Measurements from ENCODE around the gene GSTO1. TPM values are rescaled to one million over a fixed set of nuclear protein-coding genes. Genes with fewer than 3 reads are reported as not detected.
A peak's percentile ranks its signal among the peaks of the same experiment; 100 is the strongest.

GSTO1 gene
- total and polyA plus RNA-seq, 2 experiments from 2014 or later: 143 to 387 TPM

DNA sequence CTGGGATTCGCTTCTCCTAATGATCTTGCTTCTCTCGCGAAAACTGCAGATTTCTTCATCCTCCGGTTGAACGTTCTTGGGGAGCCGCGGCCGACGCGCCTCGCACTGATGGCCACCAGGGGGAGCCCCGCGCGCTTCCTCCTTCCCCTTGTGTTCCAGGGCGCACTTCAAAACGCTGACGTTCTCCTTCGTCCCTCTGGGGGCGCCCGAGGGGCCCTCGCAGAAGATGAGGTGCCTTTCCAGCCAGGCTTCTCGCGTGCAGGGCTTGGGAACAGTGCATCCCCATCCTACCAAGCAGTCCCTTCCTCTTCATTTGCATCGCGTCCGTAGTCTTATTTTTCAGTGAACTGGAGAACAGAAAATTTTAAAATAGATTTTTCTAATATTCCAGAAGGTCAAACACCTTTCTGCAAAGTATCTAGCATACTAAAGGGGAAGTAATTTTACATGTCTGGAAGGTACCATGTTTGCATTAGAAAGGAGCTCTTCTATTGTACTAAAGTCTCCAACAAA lies 36.8 kb downstream of the GSTO1 start:
- H3K4me2 ChIP-seq (ENCODE audit: unreplicated experiment): peak overlapping the region; percentile 34
- 2% methylated on average over 19 to 26 of the region's 26 CpGs for WGBS, 2 experiments (ENCODE audit: low coverage in 1 of 2, low lambda C conversion rate in 2 of 2, missing lambda C conversion rate in 2 of 2)
- no peaks in the 10 kb centered on the region for H3K36me3 ChIP-seq (ENCODE audit: low read depth)
- TF ChIP-seq EZH2 (IDR thresholded peaks at IDR 0.05; ENCODE audit: insufficient read depth, poor library complexity, severe bottlenecking): no peak
- TF ChIP-seq EZH2phosphoT487 (IDR thresholded peaks at IDR 0.05; ENCODE audit: insufficient read depth, low read depth): no peak
- H3K4me1 ChIP-seq (ENCODE audit: insufficient read depth): peaks cover 18% of the 10 kb centered on the region
- H3K9me2 ChIP-seq (ENCODE audit: insufficient read depth): no peaks in the 10 kb centered on the region
- H3K79me2 ChIP-seq (ENCODE audit: insufficient read depth): no peaks in the 10 kb centered on the region
- H4K20me1 ChIP-seq (ENCODE audit: insufficient read depth): no peaks in the 10 kb centered on the region
- no peak overlapping the region for H3K27ac ChIP-seq
- in situ Hi-C loops (cut with MboI): loop anchor here (10.0 kb wide), 1 partner anchor 53 kb away; no protein-coding TSS in a partner anchor
- H3K9me3 ChIP-seq (ENCODE audit: low read depth): no peaks in the 10 kb centered on the region
- H3F3A ChIP-seq (ENCODE audit: insufficient read depth): peaks cover 17% of the 10 kb centered on the region
- no peak overlapping the region for H3K4me3 ChIP-seq
- DNase-seq: peak; percentile 95
- no peaks in the 10 kb centered on the region for H3K27me3 ChIP-seq (replicated peaks; ENCODE audit: insufficient read depth)
- peak overlapping the region; percentile 60 for H2AFZ ChIP-seq
- H3K9ac ChIP-seq: peak overlapping the region; percentile 48; the same call in 1 of the 2 replicates

DNA sequence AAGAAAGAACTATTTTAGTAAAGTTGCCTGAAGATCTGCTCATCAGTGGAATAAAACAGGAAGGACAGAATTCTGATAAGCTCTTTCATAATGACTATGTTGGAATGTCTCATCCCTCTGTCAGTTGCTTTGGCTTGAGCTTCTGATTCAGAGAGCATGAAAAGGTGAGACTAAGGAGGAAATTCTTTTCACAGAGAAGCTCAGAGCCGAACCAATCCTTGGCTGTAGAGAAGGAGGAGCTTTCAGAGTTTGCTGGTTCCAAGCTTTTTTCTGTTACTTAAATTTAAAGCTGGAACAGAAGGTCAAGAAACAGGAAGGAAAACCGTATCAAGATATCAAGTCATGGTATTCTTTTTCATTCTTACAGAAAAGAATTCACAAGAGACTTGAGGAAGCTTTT lies 38.3 kb downstream of the GSTO1 start:
- in situ Hi-C loops (cut with MboI): loop anchor here (10.0 kb wide), 1 partner anchor 52 kb away; no protein-coding TSS in a partner anchor
- peak; percentile 76 for DNase-seq
- peak overlapping the region; percentile 40 for H3K4me2 ChIP-seq (ENCODE audit: unreplicated experiment)

DNA sequence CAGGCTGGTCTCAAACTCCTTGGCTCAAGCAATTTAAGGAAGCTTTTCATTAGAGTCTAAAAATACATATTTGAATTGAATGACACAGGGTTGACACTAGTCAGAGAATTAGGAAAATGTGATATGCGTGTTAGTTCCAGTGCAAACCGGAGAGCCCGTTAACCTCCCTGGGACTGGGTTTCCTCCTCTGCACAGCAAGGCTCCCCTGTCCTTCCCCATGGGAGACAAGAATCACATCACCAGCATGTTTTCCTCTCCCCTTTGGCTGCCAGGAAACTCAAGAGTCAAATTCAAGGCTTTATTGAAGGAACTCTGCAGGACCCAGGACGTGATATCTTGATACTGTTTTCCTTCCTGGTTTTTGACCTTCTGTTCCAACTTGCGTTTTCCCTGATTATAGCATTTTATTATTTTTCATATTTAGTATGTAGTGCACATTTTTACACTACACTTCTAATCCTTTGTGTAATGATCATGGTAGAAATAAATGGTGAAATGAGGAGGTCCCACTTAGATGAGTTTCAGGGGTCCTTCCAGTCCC lies 39.2 kb downstream of the GSTO1 start:
- Histone ChIP-seq H3K4me1 (ENCODE audit: insufficient read depth) (peaks cover 20% of the 10 kb centered on the region), H4K20me1 (ENCODE audit: insufficient read depth) (no peaks in the 10 kb centered on the region), H3K27me3 (replicated peaks; ENCODE audit: insufficient read depth) (no peaks in the 10 kb centered on the region), H3K9me2 (ENCODE audit: insufficient read depth) (no peaks in the 10 kb centered on the region), H3K4me3 (no peak overlapping the region), H2AFZ (no peak overlapping the region), H3K4me2 (ENCODE audit: unreplicated experiment) (no peak overlapping the region), H3K9ac (no peak overlapping the region), H3K9me3 (ENCODE audit: low read depth) (no peaks in the 10 kb centered on the region), H3K27ac (no peak overlapping the region), H3K36me3 (ENCODE audit: low read depth) (no peaks in the 10 kb centered on the region), H3K79me2 (ENCODE audit: insufficient read depth) (no peaks in the 10 kb centered on the region), H3F3A (ENCODE audit: insufficient read depth) (peaks cover 17% of the 10 kb centered on the region)
- no peak for DNase-seq
- TF ChIP-seq EZH2phosphoT487 (IDR thresholded peaks at IDR 0.05; ENCODE audit: insufficient read depth, low read depth) (no peak), EZH2 (IDR thresholded peaks at IDR 0.05; ENCODE audit: insufficient read depth, poor library complexity, severe bottlenecking) (no peak)
- 97 to 98% methylated on average over 5 of the region's 5 CpGs for WGBS, 2 experiments (ENCODE audit: low coverage in 1 of 2, low lambda C conversion rate in 2 of 2, missing lambda C conversion rate in 2 of 2)
- in situ Hi-C loops (cut with MboI): loop anchor here (10.0 kb wide), 1 partner anchor 51 kb away; no protein-coding TSS in a partner anchor

More for the DNA sequence above, 38.3 kb downstream of the GSTO1 start:
- peak overlapping the region; percentile 64 for H3K27ac ChIP-seq
- H3K9me2 ChIP-seq (ENCODE audit: insufficient read depth): no peaks in the 10 kb centered on the region
- H4K20me1 ChIP-seq (ENCODE audit: insufficient read depth): no peaks in the 10 kb centered on the region
- WGBS, 2 experiments (ENCODE audit: low coverage in 1 of 2, low lambda C conversion rate in 2 of 2, missing lambda C conversion rate in 2 of 2): 25 to 28% methylated on average over 2 of the region's 2 CpGs
- H2AFZ ChIP-seq: peak overlapping the region; percentile 33; the same call in 1 of the 2 replicates
- peak overlapping the region; percentile 48 for H3K9ac ChIP-seq
- TF ChIP-seq EZH2 (IDR thresholded peaks at IDR 0.05; ENCODE audit: insufficient read depth, poor library complexity, severe bottlenecking): no peak
- TF ChIP-seq EZH2phosphoT487 (IDR thresholded peaks at IDR 0.05; ENCODE audit: insufficient read depth, low read depth): no peak
- no peak overlapping the region for H3K4me3 ChIP-seq
- H3F3A ChIP-seq (ENCODE audit: insufficient read depth): peaks cover 17% of the 10 kb centered on the region
- H3K9me3 ChIP-seq (ENCODE audit: low read depth): no peaks in the 10 kb centered on the region
- no peaks in the 10 kb centered on the region for H3K79me2 ChIP-seq (ENCODE audit: insufficient read depth)
- no peaks in the 10 kb centered on the region for H3K27me3 ChIP-seq (replicated peaks; ENCODE audit: insufficient read depth)
- no peaks in the 10 kb centered on the region for H3K36me3 ChIP-seq (ENCODE audit: low read depth)
- H3K4me1 ChIP-seq (ENCODE audit: insufficient read depth): peaks cover 18% of the 10 kb centered on the region

DNA sequence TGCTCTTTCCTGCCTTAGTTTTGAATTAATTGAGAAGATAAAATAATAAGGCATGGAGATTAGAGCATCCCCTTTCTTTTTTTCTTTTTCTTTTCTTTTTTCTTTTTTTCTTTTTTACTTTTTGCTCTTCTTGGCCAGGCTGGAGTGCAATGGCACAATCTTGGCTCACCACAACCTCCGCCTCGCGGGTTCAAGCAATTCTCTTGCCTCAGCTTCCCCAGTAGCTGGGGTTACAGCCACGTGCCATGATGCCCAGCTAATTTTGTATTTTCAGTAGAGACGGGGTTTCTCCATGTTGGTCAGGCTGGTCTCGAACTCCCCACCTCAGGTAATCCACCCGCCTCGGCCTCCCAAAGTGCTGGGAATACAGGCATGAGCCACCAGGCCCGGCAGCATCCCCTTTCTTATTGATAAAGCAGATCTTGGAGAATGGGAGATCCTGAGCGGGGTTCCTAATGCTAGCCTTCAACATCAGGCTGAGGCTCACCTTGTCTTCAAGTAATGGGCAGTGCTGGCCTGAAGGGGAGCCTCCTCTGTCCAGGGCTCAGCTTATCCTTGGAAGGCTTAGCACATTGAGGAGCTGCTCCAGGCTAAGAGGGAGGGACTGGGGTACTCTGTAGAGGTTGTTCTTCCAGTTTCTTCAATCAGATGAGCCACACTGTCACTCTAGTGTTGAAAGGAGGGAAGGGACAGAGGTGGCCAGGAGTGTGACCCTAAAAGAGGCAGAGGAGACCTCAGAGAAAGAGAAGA lies 42.2 kb downstream of the GSTO1 start:
- TF ChIP-seq EZH2phosphoT487 (IDR thresholded peaks at IDR 0.05; ENCODE audit: insufficient read depth, low read depth) (no peak), EZH2 (IDR thresholded peaks at IDR 0.05; ENCODE audit: insufficient read depth, poor library complexity, severe bottlenecking) (no peak)
- no peak overlapping the region for H3K27ac ChIP-seq
- H3K27me3 ChIP-seq (replicated peaks; ENCODE audit: insufficient read depth): no peaks in the 10 kb centered on the region
- WGBS, 2 experiments (ENCODE audit: low coverage in 1 of 2, low lambda C conversion rate in 2 of 2, missing lambda C conversion rate in 2 of 2): 95% methylated on average over 10 of the region's 10 CpGs
- no peaks in the 10 kb centered on the region for H3K36me3 ChIP-seq (ENCODE audit: low read depth)
- no peak for DNase-seq
- no peaks in the 10 kb centered on the region for H3K9me2 ChIP-seq (ENCODE audit: insufficient read depth)
- H3K4me3 ChIP-seq: no peak overlapping the region
- H3K4me2 ChIP-seq (ENCODE audit: unreplicated experiment): no peak overlapping the region
- peaks cover 41% of the 10 kb centered on the region for H3K4me1 ChIP-seq (ENCODE audit: insufficient read depth)
- no peaks in the 10 kb centered on the region for H3K9me3 ChIP-seq (ENCODE audit: low read depth)
- H3K9ac ChIP-seq: no peak overlapping the region
- H3F3A ChIP-seq (ENCODE audit: insufficient read depth): peaks cover 41% of the 10 kb centered on the region
- no peaks in the 10 kb centered on the region for H4K20me1 ChIP-seq (ENCODE audit: insufficient read depth)
- no peaks in the 10 kb centered on the region for H3K79me2 ChIP-seq (ENCODE audit: insufficient read depth)
- in situ Hi-C loops (cut with MboI): loop anchor here (10.0 kb wide), 1 partner anchor 48 kb away; no protein-coding TSS in a partner anchor
- no peak overlapping the region for H2AFZ ChIP-seq
